Limb (tissue), 2 donors: Measurements from ENCODE around the gene RCSD1.
"Not testable (repeated sequence)": the region's sequence is repeated elsewhere in the genome, so short reads cannot be mapped to it uniquely, and the experiment has no call there.

Experiments used
- DNase-seq, 2 donors: peaks; one replicate each; pipeline ENCODE4 v3.0.0-alpha.2; 2016; ENCODE audit errors: extremely low spot score in 2 of 2

Gene RCSD1

GRCh38 chr1:167739752-167740151, 109.7 kb downstream of the RCSD1 start:
- DNase-seq, result no peak

- DNase-seq, result not testable (repeated sequence)
Observed at GRCh38 chr1:167741103-167741502, 111.1 kb downstream of the RCSD1 start.

GRCh38 chr1:167742392-167743057, 112.5 kb downstream of the RCSD1 start:
- not testable (repeated sequence) for DNase-seq

GRCh38 chr1:167744901-167745300, 114.9 kb downstream of the RCSD1 start:
- DNase-seq, result no peak

GRCh38 chr1:167746013-167746672, 116.1 kb downstream of the RCSD1 start:
- no peak for DNase-seq

- no peak for DNase-seq
Observed at GRCh38 chr1:167746988-167747655, 117.1 kb downstream of the RCSD1 start.

GRCh38 chr1:167747988-167748387, 118.0 kb downstream of the RCSD1 start:
- DNase-seq, result no peak

- DNase-seq, result no peak
Observed at GRCh38 chr1:167748906-167749305, 118.9 kb downstream of the RCSD1 start.

- no peak for DNase-seq
Observed at GRCh38 chr1:167749741-167750140, 119.7 kb downstream of the RCSD1 start.

- DNase-seq, result no peak
Observed at GRCh38 chr1:167750641-167751040, 120.6 kb downstream of the RCSD1 start.

GRCh38 chr1:167751676-167752075, 121.6 kb downstream of the RCSD1 start:
- DNase-seq, result no peak

GRCh38 chr1:167752219-167752985, 122.4 kb downstream of the RCSD1 start:
- no peak for DNase-seq

GRCh38 chr1:167755654-167756053, 125.6 kb downstream of the RCSD1 start:
- no peak for DNase-seq
